Choroid plexus epithelial cell (primary cell): Measurements from ENCODE around the gene SMIM8.
A peak's percentile ranks its signal among the peaks of the same experiment; 100 is the strongest.

Experiments used
- DNase-seq: peaks from one replicate; pipeline ENCODE4 v3.0.0-alpha.2; 2010; ENCODE audit warnings: low read depth
- H3K4me3 ChIP-seq: 2 replicates; pipeline ENCODE4 v1.5.1; 2011; ENCODE audit warnings: low read depth, mild to moderate bottlenecking, control low read depth, low read length, moderate library complexity
- CTCF ChIP-seq: conservative IDR thresholded peaks from 2 replicates; pipeline ENCODE4 v1.5.1; 2011; ENCODE audit warnings: low read depth, mild to moderate bottlenecking, control low read depth, inconsistent platforms, low read length, moderate library complexity

The SMIM8 gene

GRCh38 chr6:87382861-87383260 is 60.5 kb downstream of the SMIM8 start:
- no peak for TF ChIP-seq CTCF
- H3K4me3 ChIP-seq = no peak overlapping the region
- no peak for DNase-seq

DNA sequence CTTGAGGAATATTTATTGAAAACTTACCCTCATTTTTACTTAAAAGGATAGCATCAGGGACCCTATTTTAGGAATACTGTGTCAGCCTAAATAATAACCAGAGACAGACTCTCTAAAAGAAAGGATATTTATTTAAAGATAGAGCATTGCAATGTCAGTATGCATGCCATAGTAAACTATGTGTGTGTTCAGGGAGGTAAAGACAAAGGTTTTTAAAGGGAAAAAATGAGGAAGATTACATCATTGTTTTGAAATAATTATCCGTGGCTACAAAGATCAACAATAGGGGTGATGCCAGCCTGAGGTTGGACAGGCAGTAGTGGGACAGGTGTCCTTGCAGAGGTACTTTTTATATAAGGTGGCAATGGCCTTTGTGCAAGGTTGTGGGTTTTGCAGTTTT is 61.6 kb downstream of the SMIM8 start:
- H3K4me3 ChIP-seq = no peak overlapping the region
- no peak for DNase-seq
- no peak for TF ChIP-seq CTCF

DNA sequence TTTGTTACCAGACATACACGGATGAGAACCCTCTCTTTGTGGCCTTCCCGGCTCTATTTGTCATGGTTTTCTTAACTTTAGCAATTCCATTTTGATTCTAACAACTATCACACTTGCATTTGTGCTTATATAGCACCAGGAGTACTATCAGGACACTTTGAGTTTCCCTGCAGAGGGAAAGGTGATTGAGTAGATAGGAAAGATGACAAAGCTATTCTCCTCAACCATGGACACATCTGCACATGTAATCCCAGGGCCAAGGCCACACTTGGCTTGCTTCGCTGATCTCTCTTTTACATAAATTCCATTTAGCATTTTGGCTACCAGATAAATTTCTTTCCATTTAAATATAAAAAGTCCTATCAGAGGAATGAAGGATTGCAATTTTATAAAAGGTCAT is 62.1 kb downstream of the SMIM8 start:
- H3K4me3 ChIP-seq = no peak overlapping the region
- TF ChIP-seq CTCF = no peak
- DNase-seq = no peak

DNA sequence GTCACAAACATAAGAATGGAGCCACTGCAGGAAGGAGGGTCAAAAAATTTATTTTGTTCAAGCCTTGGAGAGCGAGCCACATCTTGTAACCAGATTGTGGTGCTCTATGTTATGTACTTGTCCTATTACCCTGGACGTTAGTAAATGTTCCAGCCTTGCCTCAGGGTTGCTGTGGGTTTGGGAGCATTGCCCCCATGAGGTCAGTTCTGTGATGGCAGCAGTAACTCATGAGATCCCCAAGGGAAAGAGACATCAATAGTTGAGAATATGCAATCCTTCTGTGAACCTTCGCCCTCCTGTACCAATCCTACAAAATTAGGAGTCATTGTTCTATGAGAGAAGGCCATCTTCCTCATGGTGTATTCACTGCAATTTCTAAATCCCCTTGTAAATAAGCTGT is 68.9 kb downstream of the SMIM8 start:
- peak; percentile 50 for DNase-seq
- H3K4me3 ChIP-seq = no peak overlapping the region
- TF ChIP-seq CTCF = peak; percentile 62
